ENCODE results near the gene RNF126. TPM values are rescaled to one million over a fixed set of nuclear protein-coding genes. Genes with fewer than 3 reads are reported as not detected.

The RNF126 gene
- total and polyA plus RNA-seq, 7 donors, result 25.2 to 72.1 (median 51.6) TPM

DNA sequence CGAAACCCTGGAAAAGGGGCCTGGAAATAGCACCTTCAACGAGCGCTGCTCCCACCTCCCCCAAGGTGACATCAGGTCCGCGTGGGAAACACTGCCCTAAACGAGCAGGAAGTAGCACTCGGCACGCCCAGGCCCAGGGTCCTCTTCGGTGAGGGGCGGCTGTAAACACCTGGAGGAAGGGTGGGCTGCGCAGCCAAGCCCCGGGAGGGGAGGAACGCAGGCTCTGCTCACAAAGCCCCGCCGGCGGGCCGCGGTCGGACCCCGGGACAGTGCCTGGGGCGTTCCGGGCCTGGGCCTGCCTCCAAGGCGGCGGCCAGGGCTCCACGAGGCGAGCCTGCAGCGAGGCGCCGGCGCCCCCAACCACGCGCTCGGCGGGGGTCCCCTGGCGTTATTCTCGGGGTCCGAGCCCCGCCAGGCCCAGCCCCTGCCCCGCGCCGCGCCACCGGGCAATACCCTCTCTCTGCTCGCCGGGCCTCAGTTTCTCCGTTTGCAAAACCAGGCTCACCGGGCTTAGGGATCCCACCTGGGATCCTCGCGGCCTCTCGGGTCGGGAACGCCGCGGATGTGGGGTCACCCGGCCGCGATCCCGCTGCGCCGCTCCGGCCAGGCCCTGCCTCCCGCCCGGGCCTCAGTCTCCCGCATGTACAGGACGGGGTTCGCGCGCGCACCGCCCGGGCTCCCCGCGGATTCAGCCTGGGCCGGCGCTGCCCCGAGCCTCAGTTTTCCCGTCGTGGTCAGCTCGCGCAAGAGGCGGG, 630 bp downstream of the RNF126 start:
- intact Hi-C loops (cut with DNase I), result no loop called here
- H3K4me1 ChIP-seq, result peaks cover 57% of the 10 kb centered on the region
- peak; percentile 33 to 71 for DNase-seq
- peak overlapping the region; percentile 91 for H3K27ac ChIP-seq
- H3K9me3 ChIP-seq, result no peaks in the 10 kb centered on the region
- peak in 1 of 4 donors; percentile 1 for ATAC-seq
- H3K4me3 ChIP-seq, result peak overlapping the region; percentile 100
- TF ChIP-seq, protein P1, sequence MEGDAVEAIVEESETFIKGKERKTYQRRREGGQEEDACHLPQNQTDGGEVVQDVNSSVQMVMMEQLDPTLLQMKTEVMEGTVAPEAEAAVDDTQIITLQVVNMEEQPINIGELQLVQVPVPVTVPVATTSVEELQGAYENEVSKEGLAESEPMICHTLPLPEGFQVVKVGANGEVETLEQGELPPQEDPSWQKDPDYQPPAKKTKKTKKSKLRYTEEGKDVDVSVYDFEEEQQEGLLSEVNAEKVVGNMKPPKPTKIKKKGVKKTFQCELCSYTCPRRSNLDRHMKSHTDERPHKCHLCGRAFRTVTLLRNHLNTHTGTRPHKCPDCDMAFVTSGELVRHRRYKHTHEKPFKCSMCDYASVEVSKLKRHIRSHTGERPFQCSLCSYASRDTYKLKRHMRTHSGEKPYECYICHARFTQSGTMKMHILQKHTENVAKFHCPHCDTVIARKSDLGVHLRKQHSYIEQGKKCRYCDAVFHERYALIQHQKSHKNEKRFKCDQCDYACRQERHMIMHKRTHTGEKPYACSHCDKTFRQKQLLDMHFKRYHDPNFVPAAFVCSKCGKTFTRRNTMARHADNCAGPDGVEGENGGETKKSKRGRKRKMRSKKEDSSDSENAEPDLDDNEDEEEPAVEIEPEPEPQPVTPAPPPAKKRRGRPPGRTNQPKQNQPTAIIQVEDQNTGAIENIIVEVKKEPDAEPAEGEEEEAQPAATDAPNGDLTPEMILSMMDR (IDR thresholded peaks at IDR 0.05), result no peak
- no peaks in the 10 kb centered on the region for H3K36me3 ChIP-seq (ENCODE audit: insufficient read depth in 1 of 2, low read depth in 1 of 2)
- 0 to 1% (median 1%) methylated on average over 67 to 81 of the region's 81 CpGs for WGBS, 3 donors
- no peaks in the 10 kb centered on the region for H3K27me3 ChIP-seq (ENCODE audit: insufficient read depth in 3 of 3, low read length in 2 of 3)

DNA sequence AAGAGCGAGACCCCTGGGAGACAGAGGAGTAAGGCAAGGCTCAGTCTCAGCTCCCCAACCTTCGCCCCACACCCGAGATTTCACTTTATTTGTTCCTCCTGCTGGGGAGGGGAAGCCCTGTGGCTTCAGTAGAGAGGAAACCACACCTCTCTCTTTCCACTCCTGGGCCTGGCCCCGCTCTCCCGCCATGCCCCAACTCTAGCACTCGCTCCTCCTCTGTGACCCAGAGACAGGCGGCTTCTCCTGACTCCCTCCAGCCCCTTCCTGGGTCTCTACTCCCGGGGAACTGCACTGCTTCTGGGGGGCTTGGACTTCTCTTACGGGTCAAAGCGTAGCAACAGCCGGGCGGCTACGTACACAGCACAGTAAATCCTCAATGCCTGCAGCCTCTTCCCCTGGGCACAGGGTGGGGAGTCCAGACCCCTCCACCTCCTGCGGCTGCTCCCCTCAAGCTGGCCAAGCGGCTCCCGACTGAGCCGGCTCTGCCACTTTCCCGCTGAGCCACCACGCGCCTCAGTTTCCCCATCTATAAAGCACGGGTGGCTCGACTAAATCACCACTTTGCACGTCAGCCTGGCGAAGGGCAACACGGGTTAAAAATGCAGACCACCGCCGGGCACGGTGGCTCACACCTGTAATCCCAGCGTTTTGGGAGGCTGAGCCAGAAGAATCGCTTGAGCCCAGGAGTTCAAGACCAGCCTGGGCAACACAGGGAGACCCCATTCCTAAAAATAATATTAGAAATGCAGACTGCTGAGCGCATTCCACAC, 1.4 kb downstream of the RNF126 start:
- peaks cover 63% of the 10 kb centered on the region for H3K4me1 ChIP-seq
- ATAC-seq (no peak), DNase-seq (no peak)
- no peaks in the 10 kb centered on the region for H3K36me3 ChIP-seq (ENCODE audit: insufficient read depth in 1 of 2, low read depth in 1 of 2)
- WGBS, 3 donors, result 15 to 22% (median 15%) methylated on average over 31 of the region's 31 CpGs
- intact Hi-C loops (cut with DNase I), result no loop called here
- peak overlapping the region; percentile 91 for H3K27ac ChIP-seq
- H3K9me3 ChIP-seq, result no peaks in the 10 kb centered on the region
- TF ChIP-seq, protein P1 (IDR thresholded peaks at IDR 0.05), result no peak
- H3K27me3 ChIP-seq (ENCODE audit: insufficient read depth in 3 of 3, low read length in 2 of 3), result no peaks in the 10 kb centered on the region
- H3K4me3 ChIP-seq, result peak overlapping the region; percentile 100

DNA sequence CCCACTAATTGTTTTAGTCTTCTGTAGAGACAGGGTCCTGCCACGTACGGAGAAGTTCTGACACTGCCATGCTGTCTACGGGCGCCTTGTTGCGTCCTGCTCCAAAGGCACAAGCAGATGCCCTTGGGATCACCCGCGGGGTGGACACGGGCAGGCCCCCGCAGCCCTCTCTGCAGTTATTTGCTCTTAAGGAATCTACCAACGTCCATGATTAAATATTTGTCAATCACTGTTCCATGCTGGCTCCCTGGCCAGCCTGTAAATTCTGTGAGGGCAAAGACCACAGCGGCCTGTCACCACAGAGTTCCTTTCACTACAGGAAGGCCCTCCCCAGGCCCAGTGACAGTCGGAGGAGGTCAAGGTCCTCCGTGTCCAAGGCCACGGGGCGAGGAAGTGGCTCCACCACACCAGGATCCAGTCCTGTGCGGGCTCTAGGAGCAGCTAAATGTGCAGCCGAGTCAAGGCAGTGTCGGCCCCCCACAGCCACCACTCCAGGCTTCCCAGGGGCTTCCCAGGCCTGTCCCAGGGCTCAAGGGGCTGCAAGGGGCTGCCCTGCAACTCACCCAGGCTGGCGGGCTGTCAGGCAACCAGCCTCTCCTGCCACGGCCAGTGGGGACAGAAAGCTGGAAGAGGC, 2.1 kb downstream of the RNF126 start:
- no peak for ATAC-seq
- Histone ChIP-seq H3K36me3 (ENCODE audit: insufficient read depth in 1 of 2, low read depth in 1 of 2) (no peaks in the 10 kb centered on the region), H3K4me3 (peak overlapping the region; percentile 100), H3K27me3 (ENCODE audit: insufficient read depth in 3 of 3, low read length in 2 of 3) (no peaks in the 10 kb centered on the region), H3K4me1 (peaks cover 63% of the 10 kb centered on the region), H3K27ac (peak overlapping the region; percentile 91), H3K9me3 (no peaks in the 10 kb centered on the region)
- intact Hi-C loops (cut with DNase I), result no loop called here
- DNase-seq, result no peak
- 41 to 56% (median 44%) methylated on average over 20 of the region's 20 CpGs for WGBS, 3 donors
- TF ChIP-seq, protein P1 (IDR thresholded peaks at IDR 0.05), result no peak

DNA sequence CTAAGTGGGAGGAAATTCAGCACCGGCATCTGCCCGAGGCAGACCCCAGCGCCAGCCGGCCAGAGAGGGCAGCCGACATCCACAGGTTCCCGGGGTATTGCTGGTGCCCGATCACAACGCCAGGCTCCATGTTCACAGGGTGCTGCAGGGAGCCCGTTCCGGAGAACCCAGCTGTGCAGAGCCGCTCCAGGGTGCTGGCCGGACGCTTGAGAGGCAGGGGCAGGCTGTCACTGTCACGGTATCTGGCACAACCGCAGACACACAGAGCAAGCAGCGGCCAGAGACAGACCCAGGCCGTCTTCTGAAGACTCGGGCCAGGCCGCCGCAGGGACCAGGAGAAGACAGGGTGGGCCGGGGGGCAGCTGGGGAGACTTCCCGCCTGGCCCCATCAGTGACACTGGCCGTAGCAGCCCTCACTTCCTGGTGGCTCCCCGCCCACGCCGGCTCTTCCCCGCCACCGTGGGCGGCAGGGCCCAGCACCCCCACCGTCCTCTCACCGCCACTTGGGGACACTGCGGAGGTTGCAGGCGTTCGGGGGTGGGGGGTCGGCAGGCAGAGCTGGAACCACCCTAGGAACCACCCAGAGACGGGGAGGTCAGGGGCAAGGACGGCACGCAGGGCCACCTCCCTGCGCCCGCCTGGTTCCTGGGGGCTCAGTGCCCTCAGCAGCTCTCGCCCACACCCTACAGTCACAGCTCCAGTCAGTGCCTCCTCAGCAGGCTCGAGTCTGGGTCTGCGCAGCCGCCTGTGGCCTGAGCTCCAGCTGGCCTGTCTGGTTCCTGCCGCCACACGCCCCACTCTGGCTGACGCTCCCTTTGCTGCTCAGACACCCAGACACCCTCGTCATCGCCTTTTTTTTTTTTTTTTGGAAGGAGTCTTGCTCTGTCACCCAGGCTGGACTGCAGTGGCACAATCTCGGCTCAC, 3.8 kb downstream of the RNF126 start:
- Histone ChIP-seq H3K4me1 (peaks cover 56% of the 10 kb centered on the region), H3K27me3 (ENCODE audit: insufficient read depth in 3 of 3, low read length in 2 of 3) (no peaks in the 10 kb centered on the region), H3K4me3 (peak overlapping the region; percentile 41), H3K9me3 (no peaks in the 10 kb centered on the region), H3K27ac (peak overlapping the region; percentile 91), H3K36me3 (ENCODE audit: insufficient read depth in 1 of 2, low read depth in 1 of 2) (no peaks in the 10 kb centered on the region)
- WGBS, 3 donors, result 58 to 71% (median 63%) methylated on average over 45 to 50 of the region's 50 CpGs
- DNase-seq (peak; percentile 69 to 77), ATAC-seq (peak; percentile 18 to 54 (median 30))
- TF ChIP-seq, protein P1 (IDR thresholded peaks at IDR 0.05), result no peak
- intact Hi-C loops (cut with DNase I), result no loop called here
